Measurements from ENCODE around the gene EFCAB6.

Gene EFCAB6

GRCh38 chr22:43481568-43482317 is 330.4 kb downstream of the EFCAB6 start:
- H3K4me1 ChIP-seq (ENCODE audit: control insufficient read depth, insufficient read depth, low read length) = no peaks in the 10 kb centered on the region
- H3K36me3 ChIP-seq (ENCODE audit: control insufficient read depth, insufficient read depth, low read length) = no peaks in the 10 kb centered on the region
- no peak overlapping the region for H3K4me3 ChIP-seq (ENCODE audit: low read length)
- H3K9me3 ChIP-seq (ENCODE audit: control insufficient read depth, low read length) = no peaks in the 10 kb centered on the region
- no peak overlapping the region for H3K9ac ChIP-seq (ENCODE audit: low read length)
- no peaks in the 10 kb centered on the region for H3K27me3 ChIP-seq (ENCODE audit: control insufficient read depth, insufficient read depth, low read length)

- Histone ChIP-seq H3K27me3 (ENCODE audit: control insufficient read depth, insufficient read depth, low read length) (no peaks in the 10 kb centered on the region), H3K9me3 (ENCODE audit: control insufficient read depth, low read length) (no peaks in the 10 kb centered on the region), H3K4me1 (ENCODE audit: control insufficient read depth, insufficient read depth, low read length) (no peaks in the 10 kb centered on the region), H3K9ac (ENCODE audit: low read length) (no peak overlapping the region), H3K36me3 (ENCODE audit: control insufficient read depth, insufficient read depth, low read length) (no peaks in the 10 kb centered on the region), H3K4me3 (ENCODE audit: low read length) (no peak overlapping the region)
These were observed 332.1 kb downstream of the EFCAB6 start for GRCh38 chr22:43479962-43480361.

GRCh38 chr22:43479301-43479950 is 332.7 kb downstream of the EFCAB6 start:
- Histone ChIP-seq H3K36me3 (ENCODE audit: control insufficient read depth, insufficient read depth, low read length) (no peaks in the 10 kb centered on the region), H3K4me3 (ENCODE audit: low read length) (no peak overlapping the region), H3K9me3 (ENCODE audit: control insufficient read depth, low read length) (no peaks in the 10 kb centered on the region), H3K27me3 (ENCODE audit: control insufficient read depth, insufficient read depth, low read length) (no peaks in the 10 kb centered on the region), H3K9ac (ENCODE audit: low read length) (no peak overlapping the region), H3K4me1 (ENCODE audit: control insufficient read depth, insufficient read depth, low read length) (no peaks in the 10 kb centered on the region)
